EL (cell line): ENCODE results near the gene SMAD3.
"Not testable (repeated sequence)": the region's sequence is repeated elsewhere in the genome, so short reads cannot be mapped to it uniquely, and the experiment has no call there.

Experiments used
- DNase-seq: peaks from one replicate; pipeline ENCODE4 v3.0.0-alpha.2; 2016

SMAD3 gene

DNA sequence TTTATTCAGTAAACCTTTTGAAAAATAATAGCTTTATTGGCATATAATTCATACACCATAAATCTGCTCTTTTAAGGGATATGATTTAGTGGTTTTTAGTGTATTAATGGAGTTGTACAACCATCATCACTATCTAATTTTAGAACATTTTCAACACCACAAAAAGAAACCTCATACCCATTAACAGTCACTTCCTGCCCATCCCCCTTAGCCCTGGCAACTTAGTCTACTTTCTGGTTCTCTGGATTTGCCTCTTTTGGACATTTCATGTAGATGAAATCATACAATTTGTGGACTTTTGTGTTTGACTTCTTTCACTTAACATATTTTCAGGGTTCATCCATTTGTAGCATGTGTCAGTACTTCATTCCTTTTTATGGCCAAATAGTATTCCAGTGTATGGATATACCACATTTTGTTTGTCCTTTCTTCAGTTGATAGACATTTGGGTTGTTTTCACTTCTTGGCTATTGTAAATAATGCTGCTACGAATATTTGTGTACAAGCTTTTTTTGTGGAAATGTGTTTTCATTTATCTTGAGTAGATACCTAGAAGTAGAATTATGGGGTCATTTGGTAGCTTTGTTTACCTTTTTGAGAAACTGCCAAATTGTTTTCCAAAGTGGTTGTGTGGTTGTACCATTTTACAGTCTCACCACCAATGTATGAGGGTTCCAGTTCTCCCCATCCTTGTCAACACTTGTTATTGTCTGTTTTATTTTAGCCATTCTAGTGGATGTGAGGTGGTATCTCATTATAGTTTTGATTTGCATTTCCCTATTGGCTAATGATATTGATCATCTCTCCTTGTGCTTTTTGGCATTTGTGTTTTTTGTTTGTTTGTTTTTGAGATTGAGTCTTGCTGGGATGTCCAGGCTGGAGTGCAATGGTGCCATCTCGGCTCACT is 45.8 kb downstream of the SMAD3 start:
- DNase-seq: peak; percentile 61

DNA sequence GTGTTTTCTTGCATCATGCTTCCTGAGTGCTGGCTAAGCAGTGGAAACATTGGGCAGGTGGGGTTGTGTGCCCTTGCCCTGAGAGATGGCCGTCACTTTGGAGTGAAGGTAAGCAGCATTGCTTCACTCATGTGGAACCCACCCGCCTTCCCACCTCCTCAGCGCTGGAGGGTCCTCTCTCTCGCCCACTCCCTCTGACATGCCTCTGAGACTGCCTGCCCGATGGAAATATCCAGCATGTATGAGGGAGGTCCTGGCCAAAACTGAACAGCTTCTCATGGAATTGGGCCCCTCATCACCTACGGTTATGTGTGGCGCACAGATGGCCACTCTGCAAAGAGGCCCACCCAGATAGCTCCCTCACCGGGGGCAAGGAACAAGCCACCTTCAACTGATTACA is 48.6 kb downstream of the SMAD3 start:
- DNase-seq: no peak

DNA sequence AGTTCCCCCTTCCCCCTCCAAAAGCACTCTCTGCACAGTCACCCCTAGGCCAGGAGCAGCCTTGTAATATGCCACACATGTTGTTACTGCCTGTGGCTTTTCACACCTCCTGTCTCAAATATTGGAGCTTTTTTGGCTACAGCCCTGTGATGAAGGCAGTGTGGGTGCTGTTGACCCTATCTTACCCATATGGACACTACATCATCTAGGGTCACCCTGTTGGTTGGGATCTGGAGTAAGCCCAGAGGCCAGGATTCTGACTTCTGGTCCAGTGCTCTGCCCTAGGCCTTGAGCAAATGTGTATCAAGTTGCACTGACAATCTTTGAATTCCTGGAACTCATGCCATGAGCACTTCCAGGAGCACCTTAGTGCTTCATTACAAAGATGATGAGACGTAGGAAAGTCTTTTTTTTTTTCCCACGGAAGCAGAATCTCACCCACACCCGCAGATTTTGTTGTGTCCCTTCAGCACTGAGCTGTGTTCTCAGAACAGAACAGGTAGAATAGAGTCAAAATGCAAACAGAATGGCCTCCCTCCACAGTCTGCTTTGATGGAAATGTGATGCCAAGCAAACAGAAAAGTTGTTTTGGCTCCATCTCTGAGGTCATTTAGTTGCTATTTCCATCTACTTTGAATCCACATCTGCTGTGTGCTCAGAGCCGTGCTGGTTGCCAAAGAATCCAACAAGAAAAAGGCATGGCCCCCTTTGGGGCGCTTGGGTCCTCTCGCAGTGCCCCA is 49.6 kb downstream of the SMAD3 start:
- peak; percentile 26 for DNase-seq

DNA sequence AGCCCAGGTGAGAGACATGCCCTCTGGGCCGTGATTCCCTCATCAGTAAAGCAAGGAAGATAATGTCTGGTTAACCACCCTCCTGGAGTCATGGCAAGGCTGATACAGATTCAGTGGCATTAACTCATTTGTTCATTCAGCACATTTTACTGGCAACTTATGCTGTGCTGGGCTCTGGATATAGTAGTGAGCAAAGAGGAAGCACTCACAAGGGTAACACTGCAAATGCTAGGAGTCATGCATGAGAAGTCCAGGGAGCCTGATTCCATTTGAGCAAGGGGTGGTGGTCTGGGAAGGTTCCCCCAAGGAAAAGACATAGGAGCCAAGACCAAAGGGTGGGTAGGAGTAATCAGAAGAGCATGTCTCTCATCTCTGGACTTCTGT is 50.2 kb downstream of the SMAD3 start:
- no peak for DNase-seq

DNA sequence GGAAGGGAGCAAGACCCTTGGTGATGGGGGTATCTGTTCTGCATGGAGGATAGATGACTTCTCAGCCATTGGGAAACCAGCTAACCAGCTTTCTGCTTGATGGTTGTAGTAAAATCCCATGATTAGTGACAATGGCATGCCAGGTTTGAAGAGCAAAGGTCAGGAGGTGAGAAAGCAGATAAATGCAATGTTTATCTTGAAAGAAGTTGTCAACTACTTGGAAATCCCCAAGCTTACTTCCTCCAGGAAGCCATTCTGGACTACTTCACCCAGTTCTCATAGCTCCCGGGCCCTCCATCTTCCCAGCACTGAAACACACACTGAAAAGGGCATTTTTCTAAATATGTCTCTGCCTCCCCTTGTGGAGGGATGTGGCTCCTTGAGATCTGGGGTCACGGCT is 51.3 kb downstream of the SMAD3 start:
- peak; percentile 51 for DNase-seq

DNA sequence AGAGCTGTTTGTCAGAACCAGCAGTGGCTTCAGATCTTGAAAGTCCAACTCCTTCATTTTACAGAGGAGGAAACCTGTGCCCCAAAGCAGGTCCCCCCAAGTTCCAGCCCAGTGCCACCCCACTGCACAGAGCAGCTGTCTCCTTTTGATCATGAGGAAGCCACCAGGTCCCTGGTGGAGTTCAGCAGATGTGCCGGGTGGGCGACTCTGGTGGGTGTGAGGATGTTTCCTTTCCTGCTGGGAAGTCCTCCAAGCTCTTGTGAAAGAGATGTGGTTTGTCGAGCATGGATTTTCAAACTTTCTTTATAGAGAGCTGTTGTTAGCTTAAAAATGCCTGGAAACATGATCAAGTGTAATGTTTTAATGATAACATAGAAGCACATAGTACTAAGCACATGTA is 52.0 kb downstream of the SMAD3 start:
- peak; percentile 60 for DNase-seq

DNA sequence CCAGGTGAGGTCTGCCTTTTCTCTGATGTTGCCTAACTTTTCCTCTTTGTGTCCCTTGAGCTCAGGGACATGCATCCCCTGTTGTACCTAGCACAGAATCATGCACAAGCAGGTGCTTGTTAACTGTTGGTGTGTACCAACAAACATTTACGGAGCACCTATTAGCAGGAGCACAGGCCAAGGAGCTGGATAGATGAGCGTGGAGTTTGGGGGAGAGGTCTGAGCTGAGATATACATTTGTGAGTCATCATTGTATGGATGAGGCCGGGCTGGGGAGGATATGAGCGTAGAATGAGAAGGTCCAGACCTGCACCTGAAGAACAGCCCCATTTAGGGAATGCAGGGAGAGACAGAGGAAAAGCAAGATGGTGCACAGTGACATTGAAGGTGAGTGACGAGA is 53.4 kb downstream of the SMAD3 start:
- no peak for DNase-seq

DNA sequence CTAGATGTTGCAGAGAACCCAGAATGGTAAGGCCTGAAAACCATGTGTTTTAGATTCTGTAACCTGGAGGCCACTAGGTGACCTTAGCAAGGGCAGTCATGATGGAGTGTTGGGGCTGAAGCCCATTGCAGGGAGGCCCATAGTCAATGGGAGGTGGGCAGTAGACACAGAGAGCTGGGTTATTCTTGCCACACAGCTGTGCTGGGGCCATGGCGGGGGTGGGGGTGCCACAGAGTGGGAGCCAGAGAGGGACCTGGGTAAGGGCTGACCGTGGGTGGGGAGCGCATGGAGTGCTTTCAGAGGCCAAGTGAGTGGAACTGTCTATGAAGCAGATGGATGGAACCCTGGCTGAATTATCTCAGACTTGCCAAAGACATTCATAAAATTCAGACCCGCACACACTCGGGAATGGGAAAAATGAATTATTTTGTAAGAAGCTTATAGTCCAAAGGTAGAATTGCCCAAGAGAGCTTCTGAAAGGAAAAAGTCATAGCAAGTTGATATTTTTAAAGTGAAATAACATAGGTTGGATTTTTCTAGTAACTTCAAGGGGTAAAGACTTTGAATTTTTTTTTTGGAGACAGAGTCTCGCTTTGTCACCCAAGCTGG is 53.9 kb downstream of the SMAD3 start:
- DNase-seq: no peak

DNA sequence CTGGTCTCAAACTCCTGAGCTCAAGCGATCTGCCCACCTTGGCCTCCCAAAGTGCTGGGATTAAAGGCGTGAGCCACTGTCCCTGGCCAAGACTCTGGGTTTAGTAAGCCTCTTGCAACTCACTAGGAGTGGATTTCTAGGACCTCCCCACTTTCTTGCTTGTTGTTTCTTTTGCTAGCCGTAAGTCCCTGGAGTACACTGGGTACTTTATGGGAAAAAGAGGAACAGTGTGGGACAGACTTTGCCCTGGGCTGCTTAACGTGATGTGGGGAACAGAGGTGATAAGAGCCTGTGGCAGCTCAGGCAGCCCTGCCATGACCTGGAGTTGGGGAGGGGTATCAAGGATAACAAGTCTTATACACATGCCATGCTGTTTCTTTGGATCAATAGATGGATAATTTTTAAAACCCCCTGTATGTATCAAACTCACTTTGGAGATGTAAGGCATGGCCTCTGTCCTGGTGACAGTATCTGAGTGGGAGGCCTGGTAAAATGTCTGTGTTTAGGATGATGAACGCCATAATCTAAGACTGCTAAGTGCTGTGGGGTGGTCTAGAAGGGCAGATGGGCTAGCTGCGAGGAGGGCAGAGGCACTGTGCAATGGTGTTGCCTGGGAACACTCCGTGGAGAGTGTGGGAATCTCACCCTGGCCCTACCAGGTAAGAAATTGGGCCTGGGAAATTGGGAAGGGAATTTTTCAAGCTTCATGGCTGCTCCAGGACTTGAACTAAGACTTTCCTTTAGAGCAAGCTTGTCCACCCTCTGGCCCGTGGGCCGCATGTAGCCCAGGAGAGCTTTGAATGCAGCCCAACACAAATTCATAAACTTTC is 54.8 kb downstream of the SMAD3 start:
- DNase-seq: no peak

DNA sequence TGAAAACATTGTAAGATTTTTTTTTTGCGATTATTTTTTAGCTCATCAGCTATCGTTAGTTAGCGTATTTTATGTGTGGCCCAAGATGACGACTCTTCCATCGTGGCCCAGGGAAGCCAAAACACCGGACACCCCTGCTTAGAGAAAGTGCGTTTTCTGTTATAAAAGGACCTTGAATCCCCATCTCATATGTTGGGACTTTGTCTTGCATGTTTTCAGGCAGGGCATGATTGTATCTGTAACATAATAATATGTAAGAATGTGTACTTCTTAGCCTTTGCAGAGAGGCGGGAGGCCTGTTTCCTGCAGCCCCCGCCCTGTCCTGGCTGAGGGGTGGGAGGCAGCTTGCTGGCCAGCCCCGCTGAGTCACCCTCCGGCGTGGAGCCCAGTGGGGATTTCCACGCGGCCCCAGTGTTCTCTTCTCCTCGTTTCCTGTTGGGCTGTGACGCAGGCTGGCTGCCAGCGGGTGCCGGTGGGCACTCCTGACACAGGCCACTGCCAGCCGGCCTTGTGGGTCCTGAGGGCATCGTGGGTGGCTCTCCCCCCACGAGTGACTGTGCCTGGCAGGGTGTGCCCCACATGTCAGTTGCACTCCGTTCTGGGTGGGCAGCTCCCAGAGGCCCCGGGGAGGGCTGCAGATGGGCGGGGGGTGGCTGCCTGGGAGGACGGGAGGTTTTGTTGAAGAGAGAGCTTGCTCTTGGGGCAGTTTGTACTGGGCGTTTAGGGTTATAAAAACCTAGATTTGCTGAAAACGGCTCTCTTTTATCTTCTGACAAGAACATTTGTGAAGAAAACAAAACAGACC is 55.6 kb downstream of the SMAD3 start:
- peak; percentile 92 for DNase-seq

DNA sequence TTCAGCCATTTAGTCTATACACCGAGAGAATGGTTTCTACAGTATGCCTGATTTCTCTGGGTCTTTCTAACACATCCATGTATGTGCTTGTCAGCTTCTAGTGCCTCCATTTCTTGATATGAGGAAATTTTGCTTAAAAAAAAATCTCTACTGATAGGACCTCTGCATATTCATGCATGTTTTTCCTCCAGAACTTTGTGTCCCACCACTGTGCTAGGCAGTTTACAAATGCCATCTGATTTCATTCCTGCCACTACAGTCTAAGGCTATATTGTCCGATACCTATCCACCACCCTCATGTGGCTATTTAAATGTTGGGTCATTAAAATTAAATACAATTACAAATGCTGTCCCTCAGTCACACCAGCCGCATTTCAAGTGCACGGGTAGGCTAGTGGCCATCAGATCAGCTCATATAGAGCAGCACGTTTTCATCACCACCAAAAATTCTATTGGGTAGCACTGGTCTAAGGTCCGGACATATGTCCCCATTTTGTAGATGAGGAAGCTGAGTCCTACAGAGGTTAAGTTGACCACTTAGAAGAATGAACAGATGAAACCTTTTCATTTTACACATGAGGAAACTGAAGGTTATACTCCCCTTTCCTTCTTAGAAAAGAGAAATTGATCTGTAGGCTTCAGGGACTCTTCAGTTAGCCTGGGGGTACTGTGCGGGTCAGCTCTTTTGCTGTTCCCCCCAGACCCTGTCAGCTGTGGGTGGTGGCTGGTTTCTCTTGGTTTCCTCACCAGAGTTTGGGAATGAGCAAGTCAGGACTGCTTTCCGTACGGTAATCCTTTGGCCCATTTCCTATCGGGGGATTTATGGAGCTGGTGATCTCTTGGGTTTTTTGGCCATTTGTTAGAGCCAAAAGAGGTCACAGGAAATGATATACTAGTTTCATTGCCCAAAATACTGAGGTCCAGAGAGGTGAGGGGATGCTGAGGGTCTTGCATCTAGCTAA is 56.5 kb downstream of the SMAD3 start:
- no peak for DNase-seq

DNA sequence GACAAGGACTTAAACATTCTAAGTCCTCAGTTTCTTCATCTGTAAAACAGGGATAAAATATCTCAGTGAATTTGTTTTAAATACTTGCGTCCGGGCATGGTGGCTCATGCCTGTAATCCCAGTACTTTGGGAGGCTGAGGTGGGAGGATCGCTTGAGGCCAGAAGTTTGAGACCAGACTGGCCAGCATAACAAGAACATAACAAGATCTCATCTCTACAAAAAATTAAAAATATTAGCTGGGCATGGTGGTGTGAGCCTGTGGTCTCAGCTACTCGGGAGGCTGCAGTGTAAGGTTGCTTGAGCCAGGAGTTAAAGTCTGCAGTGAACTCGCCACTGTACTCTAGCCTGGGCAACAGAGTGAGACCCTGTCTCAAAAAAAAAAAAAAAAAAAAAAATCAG is 57.4 kb downstream of the SMAD3 start:
- DNase-seq: not testable (repeated sequence)

DNA sequence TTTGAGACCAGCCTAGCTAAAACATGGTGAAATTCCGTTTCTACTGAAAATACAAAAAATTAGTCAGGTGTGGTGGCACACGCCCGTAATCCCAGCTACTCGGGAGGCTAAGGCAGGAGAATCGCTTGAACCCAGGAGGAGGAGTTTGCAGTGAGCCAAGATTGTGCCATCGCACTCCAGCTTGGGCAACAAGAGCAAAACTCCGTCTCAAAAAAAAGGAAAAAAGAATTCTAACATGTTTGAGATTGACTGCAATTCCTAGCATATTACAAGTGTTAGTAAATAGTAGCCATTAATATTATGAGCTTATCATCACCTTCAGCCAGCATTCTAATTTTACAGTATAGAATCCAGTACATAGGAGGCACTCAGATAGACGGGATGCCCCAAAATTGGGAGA is 57.9 kb downstream of the SMAD3 start:
- not testable (repeated sequence) for DNase-seq

DNA sequence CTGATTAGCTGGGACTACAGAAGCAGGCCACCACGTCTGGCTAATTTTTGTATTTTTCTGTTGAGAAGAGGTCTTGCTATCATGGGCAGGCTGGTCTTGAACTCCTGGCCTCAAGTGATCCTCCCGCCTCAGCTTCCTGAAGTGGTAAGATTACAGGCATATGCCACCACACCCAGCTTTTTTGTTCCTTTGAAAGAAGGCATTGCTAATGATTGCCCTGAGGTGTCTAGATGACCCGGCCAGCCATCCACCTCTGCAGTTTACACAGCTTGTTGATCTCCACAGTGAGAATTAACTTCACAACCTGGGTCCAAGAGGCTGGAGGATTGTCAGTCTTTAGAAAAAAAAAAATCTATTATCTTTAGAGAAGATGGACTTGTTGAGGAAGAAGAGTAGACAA is 58.7 kb downstream of the SMAD3 start:
- DNase-seq: no peak

DNA sequence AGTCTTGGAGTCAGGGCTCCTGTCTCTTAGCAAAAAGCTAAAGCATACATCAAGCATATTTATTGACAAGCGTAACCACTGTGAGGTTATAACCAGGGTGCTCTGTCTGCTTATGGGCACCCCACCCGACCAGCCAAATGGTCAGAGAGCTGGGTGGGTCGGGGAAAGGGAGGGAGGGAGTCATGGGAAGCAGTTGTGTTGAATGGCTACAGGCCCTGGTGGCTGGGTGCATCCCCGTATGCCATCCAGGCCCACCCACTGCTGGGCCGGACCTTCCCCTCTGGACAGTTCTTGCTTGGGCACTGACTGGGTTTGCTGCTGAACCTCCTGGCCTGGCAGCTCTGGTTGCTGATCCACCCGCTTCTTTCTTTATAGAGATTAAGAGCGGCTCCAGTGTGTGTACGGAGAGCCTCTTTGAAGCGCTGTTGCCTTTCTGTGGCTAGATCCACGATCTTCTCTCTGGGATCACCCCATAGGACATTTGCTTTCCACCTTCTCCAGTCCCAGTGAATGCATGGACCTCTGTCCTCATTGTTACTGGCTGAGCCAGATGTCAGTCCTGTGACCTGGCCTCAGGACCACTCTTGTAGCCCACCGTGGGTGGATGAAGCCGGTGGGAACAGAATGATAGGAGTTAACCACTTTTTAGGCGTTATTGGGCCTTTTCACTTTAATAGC is 59.6 kb downstream of the SMAD3 start:
- no peak for DNase-seq

DNA sequence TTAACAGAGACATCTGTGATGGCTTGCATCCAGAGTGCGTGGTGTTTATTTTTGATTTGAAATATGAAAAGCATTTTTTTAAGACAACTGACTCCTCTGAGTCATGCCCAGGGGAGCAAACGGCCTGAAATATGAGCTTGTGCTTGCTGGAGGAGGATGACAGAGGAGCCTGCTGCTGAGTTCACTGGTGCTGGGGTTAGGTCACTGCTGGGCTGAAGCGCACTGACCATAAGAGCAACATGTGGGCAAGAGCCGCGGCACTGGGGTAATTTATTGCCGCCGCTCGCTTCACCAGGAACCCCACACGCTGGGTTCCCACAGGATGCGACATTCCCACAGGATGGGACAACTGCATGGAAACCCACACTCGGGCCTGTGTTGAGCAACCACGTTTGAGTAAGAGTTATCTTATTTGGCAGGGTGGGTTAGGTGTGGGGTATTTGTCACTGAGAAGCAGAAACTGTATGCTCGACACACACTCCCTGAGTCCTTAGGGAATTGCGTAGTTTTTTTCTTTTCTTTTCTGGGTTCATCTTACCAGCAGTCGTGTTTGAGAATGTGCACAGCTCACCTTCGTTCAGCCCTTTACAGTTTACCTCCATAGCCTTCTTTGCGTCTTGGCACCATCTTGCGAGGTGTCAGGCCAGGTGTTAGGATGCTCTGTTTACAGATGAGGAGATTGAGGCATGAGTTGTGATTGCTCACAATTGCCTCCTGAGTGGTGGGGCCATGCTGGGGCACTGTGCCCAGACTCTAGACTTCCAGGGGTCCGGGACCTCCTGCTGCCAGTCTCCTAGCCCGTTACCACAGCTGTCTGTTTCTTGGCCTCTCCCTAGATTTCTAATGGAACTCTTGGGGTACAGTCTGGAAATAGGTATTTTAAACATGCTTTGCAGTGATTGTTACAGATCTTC is 60.4 kb downstream of the SMAD3 start:
- DNase-seq: peak; percentile 99

DNA sequence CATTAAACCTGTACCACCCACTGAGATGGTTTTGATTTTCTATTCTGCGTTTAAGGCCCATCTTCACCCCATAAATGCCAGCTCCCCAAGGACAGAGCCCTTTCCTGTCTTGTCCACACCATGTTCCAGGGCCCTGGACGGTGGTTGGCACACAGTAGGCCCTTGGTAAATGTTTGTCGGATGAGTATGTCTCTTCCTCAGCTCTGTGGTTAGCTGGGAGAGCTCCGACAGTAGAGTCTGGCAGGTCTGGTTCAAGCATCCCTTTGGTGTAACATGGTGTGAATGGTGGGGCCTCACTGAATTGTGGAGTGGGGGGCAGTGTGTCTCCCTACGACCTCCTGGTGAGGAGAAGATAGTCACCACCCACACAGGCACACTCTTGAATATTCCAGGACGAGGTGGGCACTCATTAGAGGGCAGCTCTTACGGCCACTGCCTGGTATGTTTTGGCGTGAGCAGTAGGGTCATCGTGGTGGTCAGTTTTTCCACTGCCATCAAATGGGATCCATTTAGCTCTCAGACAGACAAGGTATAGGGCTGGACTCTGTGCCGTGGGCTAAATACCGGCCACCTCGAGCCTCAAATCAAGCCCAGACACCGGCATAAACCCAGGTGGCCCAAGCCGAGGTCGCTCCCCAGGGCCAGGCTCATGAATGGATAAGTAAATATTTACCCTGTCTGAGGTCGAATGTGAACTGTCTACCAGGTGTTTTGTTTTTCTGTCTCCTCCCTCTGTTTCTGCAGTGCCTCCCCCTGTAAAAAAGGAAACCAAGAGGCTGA is 61.3 kb downstream of the SMAD3 start:
- peak; percentile 66 for DNase-seq

DNA sequence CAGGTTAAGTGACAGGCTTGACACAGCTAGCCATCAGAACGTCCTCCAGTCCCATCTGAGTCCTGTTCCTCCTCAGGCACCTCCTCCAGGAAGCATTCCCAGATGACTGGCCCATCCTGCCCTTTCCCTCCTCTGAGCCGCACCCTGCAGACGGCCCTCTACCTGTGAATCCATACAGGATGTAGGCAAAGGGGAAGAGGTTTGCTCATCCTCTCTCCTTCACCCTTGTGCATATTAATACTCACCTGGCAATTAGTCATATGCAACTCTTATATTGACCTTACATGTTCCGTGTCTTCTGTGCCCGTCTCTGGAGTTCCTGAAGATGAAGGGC is 61.9 kb downstream of the SMAD3 start:
- no peak for DNase-seq
